GM21360 (cell line): ENCODE data around the gene WDR44.
A peak's percentile ranks its signal among the peaks of the same experiment; 100 is the strongest.
"Not testable (repeated sequence)": the region's sequence is repeated elsewhere in the genome, so short reads cannot be mapped to it uniquely, and the experiment has no call there.

Source experiments
- ATAC-seq: cut with Tn5 transposase; IDR thresholded peaks from one replicate; pipeline ENCODE4 v1.9.1; 2021; ENCODE audit warnings: mild to moderate bottlenecking, moderate library complexity; ENCODE audit not compliant: unreplicated experiment

WDR44 gene

GRCh38 chrX:118470721-118471347, 124.9 kb downstream of the WDR44 start:
- not testable (repeated sequence) for ATAC-seq

- no peak for ATAC-seq
Measured at GRCh38 chrX:118474586-118474985, 128.7 kb downstream of the WDR44 start.

GRCh38 chrX:118475903-118476302, 130.0 kb downstream of the WDR44 start:
- no peak for ATAC-seq

GRCh38 chrX:118480172-118480571, 134.3 kb downstream of the WDR44 start:
- no peak for ATAC-seq

- ATAC-seq, result not testable (repeated sequence)
Measured at GRCh38 chrX:118482384-118482783, 136.5 kb downstream of the WDR44 start.

GRCh38 chrX:118484216-118484903, 138.5 kb downstream of the WDR44 start:
- no peak for ATAC-seq

GRCh38 chrX:118486693-118487092, 140.8 kb downstream of the WDR44 start:
- ATAC-seq, result not testable (repeated sequence)

- no peak for ATAC-seq
Measured at GRCh38 chrX:118493016-118493415, 147.1 kb downstream of the WDR44 start.

- ATAC-seq, result no peak
Measured at GRCh38 chrX:118493653-118494297, 147.9 kb downstream of the WDR44 start.

GRCh38 chrX:118495061-118495921, 149.4 kb downstream of the WDR44 start, which contains the start of gene DOCK11:
TSS of gene DOCK11 (plus strand) at chrX:118495815. CDS start at chrX:118495972, 157 bp downstream.
- ATAC-seq, result peak; percentile 66

- ATAC-seq, result peak; percentile 58
Measured at GRCh38 chrX:118495958-118496762, 150.3 kb downstream of the WDR44 start.

GRCh38 chrX:118496763-118497079, 150.8 kb downstream of the WDR44 start:
- peak; percentile 11 for ATAC-seq

GRCh38 chrX:118497180-118497818, 151.4 kb downstream of the WDR44 start:
- no peak for ATAC-seq

- no peak for ATAC-seq
Measured at GRCh38 chrX:118498351-118498750, 152.4 kb downstream of the WDR44 start.

- ATAC-seq, result no peak
Measured at GRCh38 chrX:118498755-118499154, 152.8 kb downstream of the WDR44 start.

- ATAC-seq, result no peak
Measured at GRCh38 chrX:118499295-118499694, 153.4 kb downstream of the WDR44 start.
